Mucosa of gallbladder (tissue), 1 donor: ENCODE measurements around the gene DCLK1. TPM values are rescaled to one million over a fixed set of nuclear protein-coding genes. Genes with fewer than 3 reads are reported as not detected.

Experiments used
- total RNA-seq: library from RNA; stranded (reverse); gene quantifications from one replicate; pipeline ENCODE4 v1.2.1, GENCODE V29; 2021
- donor health status: DM: no; HTN: no; CAD: no.

DCLK1 gene
- total RNA-seq, 1 donor from 2014 or later = 6.0 TPM

Other genes with a start within 250 kb of the DCLK1 start
- 0.52 TPM for gene SOHLH2, start 83.2 kb upstream of the DCLK1 start, total RNA-seq
- gene CCDC169, start 166.4 kb upstream of the DCLK1 start, total RNA-seq = 2.0 TPM
- 86.1 TPM for gene SPART, start 215.0 kb upstream of the DCLK1 start, total RNA-seq